ENCODE measurements around the gene SNX20. TPM values are rescaled to one million over a fixed set of nuclear protein-coding genes. Genes with fewer than 3 reads are reported as not detected.

Gene SNX20
- total and polyA plus RNA-seq, 9 donors: 0.38 to 2.7 (median 0.82) TPM

GRCh38 chr16:50622029-50622428, 59.1 kb downstream of the SNX20 start:
- intact Hi-C loops (cut with DNase I): no loop called here
- 90 to 97% (median 95%) methylated on average over 7 of the region's 7 CpGs for WGBS, 3 donors

More at GRCh38 chr16:50622029-50622428, 59.1 kb downstream of the SNX20 start:
- DNase-seq: no peak
- Histone ChIP-seq H3K27me3 (no peaks in the 10 kb centered on the region), H3K27ac (no peak overlapping the region), H3K36me3 (no peaks in the 10 kb centered on the region), H3K4me3 (no peak overlapping the region), H3K9me3 (no peaks in the 10 kb centered on the region), H3K4me1 (ENCODE audit: insufficient read depth) (no peaks in the 10 kb centered on the region)
- TF ChIP-seq, protein P1, sequence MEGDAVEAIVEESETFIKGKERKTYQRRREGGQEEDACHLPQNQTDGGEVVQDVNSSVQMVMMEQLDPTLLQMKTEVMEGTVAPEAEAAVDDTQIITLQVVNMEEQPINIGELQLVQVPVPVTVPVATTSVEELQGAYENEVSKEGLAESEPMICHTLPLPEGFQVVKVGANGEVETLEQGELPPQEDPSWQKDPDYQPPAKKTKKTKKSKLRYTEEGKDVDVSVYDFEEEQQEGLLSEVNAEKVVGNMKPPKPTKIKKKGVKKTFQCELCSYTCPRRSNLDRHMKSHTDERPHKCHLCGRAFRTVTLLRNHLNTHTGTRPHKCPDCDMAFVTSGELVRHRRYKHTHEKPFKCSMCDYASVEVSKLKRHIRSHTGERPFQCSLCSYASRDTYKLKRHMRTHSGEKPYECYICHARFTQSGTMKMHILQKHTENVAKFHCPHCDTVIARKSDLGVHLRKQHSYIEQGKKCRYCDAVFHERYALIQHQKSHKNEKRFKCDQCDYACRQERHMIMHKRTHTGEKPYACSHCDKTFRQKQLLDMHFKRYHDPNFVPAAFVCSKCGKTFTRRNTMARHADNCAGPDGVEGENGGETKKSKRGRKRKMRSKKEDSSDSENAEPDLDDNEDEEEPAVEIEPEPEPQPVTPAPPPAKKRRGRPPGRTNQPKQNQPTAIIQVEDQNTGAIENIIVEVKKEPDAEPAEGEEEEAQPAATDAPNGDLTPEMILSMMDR (IDR thresholded peaks at IDR 0.05): no peak
- TF ChIP-seq POLR2A (IDR thresholded peaks at IDR 0.05): no peak
- no peak for TF ChIP-seq EP300 (IDR thresholded peaks at IDR 0.05)

Other genes starting within 250 kb of the SNX20 start
- gene NKD1, start 132.9 kb downstream of the SNX20 start, total RNA-seq: 10 to 100 TPM in 6 of 7 donors, 1 to 10 TPM in 1; 3.3 to 72.1 (median 17.4) TPM
- 1 to 10 TPM; 2.5 to 6.8 TPM for gene NKD1, start 132.9 kb downstream of the SNX20 start, polyA plus RNA-seq
- gene NOD2, start 12.3 kb upstream of the SNX20 start, total RNA-seq: 1 to 10 TPM in 6 of 7 donors, under 1 TPM in 1; 0.88 to 1.5 (median 1.1) TPM
- gene NOD2, start 12.3 kb upstream of the SNX20 start, polyA plus RNA-seq: 1 to 10 TPM in 1 of 2 donors, under 1 TPM in 1; 0.53 to 1.4 TPM
- gene CYLD, start 60.8 kb upstream of the SNX20 start, total RNA-seq: 10 to 100 TPM; 26.7 to 39.3 (median 38.6) TPM
- gene CYLD, start 60.8 kb upstream of the SNX20 start, polyA plus RNA-seq: 10 to 100 TPM; 11.2 to 57.6 TPM

Data from ovary (tissue), 9 donors.